ENCODE measurements around the gene CEP131.

DNA sequence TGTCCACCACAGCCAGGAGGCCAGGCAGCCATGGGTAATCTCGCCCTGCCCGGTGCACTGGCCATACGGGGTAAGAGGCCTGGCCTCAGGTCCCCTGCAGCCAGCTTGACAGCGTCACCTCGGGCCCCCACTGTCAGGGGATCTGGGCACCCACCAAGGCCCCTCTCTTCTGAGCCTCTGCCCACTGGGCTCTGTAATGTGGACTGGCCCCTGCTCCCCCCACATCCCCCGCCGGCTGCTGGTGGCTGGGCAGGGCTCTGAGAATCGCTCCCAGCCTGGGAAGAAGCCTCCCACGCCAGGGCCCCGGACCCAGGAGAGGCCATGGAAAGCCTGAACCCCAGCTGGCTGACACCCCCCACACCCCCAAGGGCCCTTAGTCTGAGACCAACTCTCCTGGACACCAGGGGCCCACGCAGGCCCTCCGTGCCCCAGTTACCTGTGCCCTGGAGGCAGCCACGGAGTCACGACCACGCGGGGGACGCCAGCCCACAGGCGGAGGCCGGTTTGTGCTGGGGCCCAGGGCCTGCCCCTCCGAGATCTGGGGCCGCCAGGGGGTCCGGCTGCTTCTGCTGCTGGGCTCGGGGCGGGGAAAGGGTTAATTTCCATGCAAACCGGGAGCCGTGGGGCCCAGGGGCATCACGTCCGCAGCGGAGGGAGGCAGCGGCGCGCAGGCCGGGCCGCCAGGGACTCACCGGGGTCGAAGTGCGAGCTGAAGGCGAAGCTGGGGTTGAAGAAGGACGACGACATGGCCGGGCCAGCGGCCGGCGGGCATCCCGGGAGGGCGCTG is 57.3 kb downstream of the CEP131 start, which contains the start of gene PVALEF:
- TF ChIP-seq, protein P1, sequence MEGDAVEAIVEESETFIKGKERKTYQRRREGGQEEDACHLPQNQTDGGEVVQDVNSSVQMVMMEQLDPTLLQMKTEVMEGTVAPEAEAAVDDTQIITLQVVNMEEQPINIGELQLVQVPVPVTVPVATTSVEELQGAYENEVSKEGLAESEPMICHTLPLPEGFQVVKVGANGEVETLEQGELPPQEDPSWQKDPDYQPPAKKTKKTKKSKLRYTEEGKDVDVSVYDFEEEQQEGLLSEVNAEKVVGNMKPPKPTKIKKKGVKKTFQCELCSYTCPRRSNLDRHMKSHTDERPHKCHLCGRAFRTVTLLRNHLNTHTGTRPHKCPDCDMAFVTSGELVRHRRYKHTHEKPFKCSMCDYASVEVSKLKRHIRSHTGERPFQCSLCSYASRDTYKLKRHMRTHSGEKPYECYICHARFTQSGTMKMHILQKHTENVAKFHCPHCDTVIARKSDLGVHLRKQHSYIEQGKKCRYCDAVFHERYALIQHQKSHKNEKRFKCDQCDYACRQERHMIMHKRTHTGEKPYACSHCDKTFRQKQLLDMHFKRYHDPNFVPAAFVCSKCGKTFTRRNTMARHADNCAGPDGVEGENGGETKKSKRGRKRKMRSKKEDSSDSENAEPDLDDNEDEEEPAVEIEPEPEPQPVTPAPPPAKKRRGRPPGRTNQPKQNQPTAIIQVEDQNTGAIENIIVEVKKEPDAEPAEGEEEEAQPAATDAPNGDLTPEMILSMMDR (IDR thresholded peaks at IDR 0.05; ENCODE audit: low read length), result no peak
- no peak for TF ChIP-seq EZH2phosphoT487 (IDR thresholded peaks at IDR 0.05; ENCODE audit: low read length)
- peak; percentile 76 for TF ChIP-seq EZH2 (optimal IDR thresholded peaks at IDR 0.05; ENCODE audit: low read depth, low read length)
